ENCODE data around the gene ATRAID.
A peak's percentile ranks its signal among the peaks of the same experiment; 100 is the strongest.

ATRAID gene

DNA sequence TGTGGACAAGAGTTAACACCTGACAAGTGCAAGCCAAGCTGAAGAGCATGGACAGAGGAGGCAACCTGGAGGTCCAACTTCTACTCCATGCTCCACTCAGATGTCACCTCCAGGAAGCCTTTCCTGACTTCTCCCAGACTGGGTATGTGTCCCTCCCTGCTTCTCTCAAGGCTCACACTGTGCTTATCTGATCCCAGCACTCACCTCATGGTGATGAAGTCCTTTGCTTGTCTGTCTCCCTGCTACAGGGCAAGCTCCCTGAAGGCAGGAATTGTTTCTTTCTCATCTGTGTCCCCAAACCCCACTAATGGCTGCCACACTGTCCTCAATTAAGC lies 53.7 kb downstream of the ATRAID start:
- Histone ChIP-seq H3K36me3 (ENCODE audit: insufficient read depth, low read length) (no peaks in the 10 kb centered on the region), H3K27me3 (ENCODE audit: insufficient read depth, low read length) (peaks cover 19% of the 10 kb centered on the region), H3K9me2 (ENCODE audit: low read depth, low read length) (no peaks in the 10 kb centered on the region), H3K9ac (ENCODE audit: low read length) (no peak overlapping the region), H3K4me1 (ENCODE audit: insufficient read depth, low read length, severe bottlenecking) (peaks cover 20% of the 10 kb centered on the region), H3K4me3 (ENCODE audit: low read depth, low read length, poor library complexity, severe bottlenecking) (no peak overlapping the region), H4K20me1 (ENCODE audit: insufficient read depth, low read length) (no peaks in the 10 kb centered on the region), H3K4me2 (ENCODE audit: low read length) (0 out of 2 replicates have a peak overlapping the region, but pooled peaks have one; percentile 55), H3F3A (ENCODE audit: insufficient read depth, low read length) (no peaks in the 10 kb centered on the region), H3K79me2 (ENCODE audit: insufficient read depth, low read length) (no peaks in the 10 kb centered on the region), H3K9me3 (ENCODE audit: low read length) (no peaks in the 10 kb centered on the region), H2AFZ (ENCODE audit: low read length) (no peak overlapping the region), H3K27ac (ENCODE audit: low read depth, low read length, poor library complexity, severe bottlenecking) (no peak overlapping the region)
- TF ChIP-seq, protein P1, sequence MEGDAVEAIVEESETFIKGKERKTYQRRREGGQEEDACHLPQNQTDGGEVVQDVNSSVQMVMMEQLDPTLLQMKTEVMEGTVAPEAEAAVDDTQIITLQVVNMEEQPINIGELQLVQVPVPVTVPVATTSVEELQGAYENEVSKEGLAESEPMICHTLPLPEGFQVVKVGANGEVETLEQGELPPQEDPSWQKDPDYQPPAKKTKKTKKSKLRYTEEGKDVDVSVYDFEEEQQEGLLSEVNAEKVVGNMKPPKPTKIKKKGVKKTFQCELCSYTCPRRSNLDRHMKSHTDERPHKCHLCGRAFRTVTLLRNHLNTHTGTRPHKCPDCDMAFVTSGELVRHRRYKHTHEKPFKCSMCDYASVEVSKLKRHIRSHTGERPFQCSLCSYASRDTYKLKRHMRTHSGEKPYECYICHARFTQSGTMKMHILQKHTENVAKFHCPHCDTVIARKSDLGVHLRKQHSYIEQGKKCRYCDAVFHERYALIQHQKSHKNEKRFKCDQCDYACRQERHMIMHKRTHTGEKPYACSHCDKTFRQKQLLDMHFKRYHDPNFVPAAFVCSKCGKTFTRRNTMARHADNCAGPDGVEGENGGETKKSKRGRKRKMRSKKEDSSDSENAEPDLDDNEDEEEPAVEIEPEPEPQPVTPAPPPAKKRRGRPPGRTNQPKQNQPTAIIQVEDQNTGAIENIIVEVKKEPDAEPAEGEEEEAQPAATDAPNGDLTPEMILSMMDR (IDR thresholded peaks at IDR 0.05; ENCODE audit: low read length): no peak
- no peak for TF ChIP-seq EZH2 (IDR thresholded peaks at IDR 0.05; ENCODE audit: borderline replicate concordance, low read length)
